AG10803 (cell line): ENCODE measurements around the gene BUD23.

ENCODE experiments used
- DNase-seq: peaks from one replicate; pipeline ENCODE4 v3.0.0; 2010; ENCODE audit warnings: low read depth
- H3K4me3 ChIP-seq: 2 replicates; pipeline ENCODE4 v1.5.1; 2011; ENCODE audit warnings: mild to moderate bottlenecking, low read length, control low read depth
- TF ChIP-seq, protein P1 (sequence below): conservative IDR thresholded peaks from 2 replicates; pipeline ENCODE4 v1.5.1; 2011; ENCODE audit warnings: mild to moderate bottlenecking, low read length, control low read depth, inconsistent platforms

BUD23 gene

DNA sequence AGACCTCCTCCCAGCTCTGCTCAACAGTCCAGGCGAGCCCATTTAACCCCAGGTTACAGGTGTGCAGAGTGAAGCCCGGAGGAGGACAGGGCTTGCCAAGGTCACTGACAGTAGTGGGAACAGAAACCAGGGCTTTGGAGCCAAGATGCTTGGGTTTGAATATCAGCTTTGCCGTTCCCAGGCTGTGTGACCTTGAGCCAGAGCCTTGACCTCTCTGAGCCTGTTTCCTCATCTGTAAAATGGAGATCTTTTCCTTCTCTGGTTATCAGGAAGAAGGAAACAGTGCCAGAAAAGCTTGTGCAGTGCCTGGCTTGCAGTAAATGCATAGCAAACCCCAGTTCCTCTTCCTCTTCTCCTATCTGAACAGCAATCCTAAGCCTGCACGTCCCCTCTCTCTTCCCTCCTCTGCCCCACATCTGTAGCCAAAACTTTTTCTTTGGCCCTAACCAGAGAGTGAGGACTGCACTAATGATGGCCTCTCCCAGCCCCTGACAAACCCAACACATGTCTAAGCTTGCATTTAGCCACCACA, 37.7 kb upstream of the BUD23 start:
- TF ChIP-seq, protein P1, sequence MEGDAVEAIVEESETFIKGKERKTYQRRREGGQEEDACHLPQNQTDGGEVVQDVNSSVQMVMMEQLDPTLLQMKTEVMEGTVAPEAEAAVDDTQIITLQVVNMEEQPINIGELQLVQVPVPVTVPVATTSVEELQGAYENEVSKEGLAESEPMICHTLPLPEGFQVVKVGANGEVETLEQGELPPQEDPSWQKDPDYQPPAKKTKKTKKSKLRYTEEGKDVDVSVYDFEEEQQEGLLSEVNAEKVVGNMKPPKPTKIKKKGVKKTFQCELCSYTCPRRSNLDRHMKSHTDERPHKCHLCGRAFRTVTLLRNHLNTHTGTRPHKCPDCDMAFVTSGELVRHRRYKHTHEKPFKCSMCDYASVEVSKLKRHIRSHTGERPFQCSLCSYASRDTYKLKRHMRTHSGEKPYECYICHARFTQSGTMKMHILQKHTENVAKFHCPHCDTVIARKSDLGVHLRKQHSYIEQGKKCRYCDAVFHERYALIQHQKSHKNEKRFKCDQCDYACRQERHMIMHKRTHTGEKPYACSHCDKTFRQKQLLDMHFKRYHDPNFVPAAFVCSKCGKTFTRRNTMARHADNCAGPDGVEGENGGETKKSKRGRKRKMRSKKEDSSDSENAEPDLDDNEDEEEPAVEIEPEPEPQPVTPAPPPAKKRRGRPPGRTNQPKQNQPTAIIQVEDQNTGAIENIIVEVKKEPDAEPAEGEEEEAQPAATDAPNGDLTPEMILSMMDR, result no peak
- H3K4me3 ChIP-seq, result no peak overlapping the region
- no peak for DNase-seq

DNA sequence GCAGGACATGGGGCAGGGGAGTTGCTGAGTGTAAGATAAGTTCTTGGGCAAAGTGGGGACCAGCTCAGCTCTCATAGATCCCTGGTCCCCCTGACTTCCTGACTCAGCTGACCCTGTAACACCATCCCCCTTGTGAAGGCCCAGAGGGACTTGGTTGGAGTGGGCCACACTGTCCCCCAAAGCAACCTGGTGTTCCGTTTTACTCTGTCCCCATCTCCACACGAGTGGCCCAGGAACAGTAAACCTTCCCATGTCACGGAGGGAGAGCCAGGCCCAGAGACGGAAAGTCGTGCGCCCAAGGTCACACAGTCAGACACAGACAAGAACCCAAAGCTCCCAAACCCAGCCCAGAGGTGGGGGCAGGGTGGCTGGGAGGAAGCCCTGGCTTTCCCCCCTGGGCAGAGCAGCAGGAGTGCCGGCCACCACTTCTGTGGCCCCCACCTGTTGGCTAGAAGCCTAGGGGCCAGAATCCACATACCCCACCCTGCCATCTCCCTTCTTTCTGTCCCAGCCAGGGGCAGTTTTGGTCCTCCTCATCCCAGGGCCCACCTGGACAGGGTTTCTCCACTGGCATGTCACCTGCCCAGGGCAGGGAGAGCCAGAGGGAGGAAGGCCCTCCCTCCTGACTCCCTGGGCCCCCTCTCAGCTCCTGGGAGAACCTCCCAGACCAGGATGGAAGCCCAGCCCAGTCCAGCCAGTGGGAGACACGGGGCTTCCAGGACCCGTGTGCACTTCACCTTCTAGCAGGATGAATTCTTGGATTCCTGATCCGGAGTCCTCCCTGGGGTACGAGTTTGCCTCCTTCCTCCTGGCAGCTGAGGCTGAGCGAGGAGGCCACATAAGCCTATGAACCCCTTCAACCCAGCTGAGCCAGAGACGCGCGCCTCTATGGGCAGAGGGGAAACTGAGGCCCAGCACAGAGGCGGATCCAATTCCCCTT, 36.3 kb upstream of the BUD23 start:
- DNase-seq, result no peak
- H3K4me3 ChIP-seq, result no peak overlapping the region
- TF ChIP-seq, protein P1, result no peak

DNA sequence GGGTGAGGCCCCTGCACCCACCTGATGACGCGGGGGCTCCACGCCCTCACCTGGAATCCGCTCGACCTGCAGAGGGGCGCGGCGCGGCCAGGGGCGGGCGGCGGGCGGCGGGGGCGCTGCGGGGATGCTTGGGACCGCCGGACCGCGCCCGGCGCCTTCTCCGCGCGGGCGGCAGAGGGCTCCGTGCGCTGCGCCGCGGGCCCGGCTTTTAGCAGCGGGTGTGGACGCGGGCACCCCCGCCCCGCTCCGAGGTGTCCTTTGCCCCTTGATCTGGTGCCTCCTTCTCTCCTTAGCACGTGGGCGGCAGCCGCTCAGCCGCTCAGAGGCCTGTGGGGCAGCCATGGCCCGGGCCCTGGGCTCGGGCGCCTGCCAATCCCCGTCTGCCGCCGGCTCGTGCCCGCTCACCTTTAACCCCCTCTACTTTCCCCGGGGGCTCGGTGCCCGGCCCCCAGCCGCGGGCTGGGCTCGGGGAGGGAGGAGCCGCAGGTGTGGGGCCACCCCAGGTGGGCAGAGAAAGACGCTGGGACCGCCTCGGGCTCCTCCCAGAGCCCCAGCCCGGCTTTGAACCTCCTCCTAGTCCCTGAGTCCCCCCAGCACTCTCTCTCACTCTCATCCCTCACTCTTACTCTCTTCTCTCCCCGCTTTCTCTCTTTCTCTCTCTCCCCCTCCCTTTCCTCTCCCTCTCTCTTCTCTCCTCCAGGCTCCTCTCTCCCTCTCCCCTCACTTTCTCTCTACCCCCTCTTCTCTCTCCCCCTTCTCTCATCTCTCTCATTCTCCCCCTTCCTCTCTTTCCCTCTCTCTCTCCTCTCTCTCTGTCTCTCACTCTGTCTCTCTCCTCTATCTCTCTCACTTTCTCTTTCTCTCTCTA, 35.4 kb upstream of the BUD23 start:
- no peak overlapping the region for H3K4me3 ChIP-seq
- TF ChIP-seq, protein P1, result no peak
- DNase-seq, result no peak

DNA sequence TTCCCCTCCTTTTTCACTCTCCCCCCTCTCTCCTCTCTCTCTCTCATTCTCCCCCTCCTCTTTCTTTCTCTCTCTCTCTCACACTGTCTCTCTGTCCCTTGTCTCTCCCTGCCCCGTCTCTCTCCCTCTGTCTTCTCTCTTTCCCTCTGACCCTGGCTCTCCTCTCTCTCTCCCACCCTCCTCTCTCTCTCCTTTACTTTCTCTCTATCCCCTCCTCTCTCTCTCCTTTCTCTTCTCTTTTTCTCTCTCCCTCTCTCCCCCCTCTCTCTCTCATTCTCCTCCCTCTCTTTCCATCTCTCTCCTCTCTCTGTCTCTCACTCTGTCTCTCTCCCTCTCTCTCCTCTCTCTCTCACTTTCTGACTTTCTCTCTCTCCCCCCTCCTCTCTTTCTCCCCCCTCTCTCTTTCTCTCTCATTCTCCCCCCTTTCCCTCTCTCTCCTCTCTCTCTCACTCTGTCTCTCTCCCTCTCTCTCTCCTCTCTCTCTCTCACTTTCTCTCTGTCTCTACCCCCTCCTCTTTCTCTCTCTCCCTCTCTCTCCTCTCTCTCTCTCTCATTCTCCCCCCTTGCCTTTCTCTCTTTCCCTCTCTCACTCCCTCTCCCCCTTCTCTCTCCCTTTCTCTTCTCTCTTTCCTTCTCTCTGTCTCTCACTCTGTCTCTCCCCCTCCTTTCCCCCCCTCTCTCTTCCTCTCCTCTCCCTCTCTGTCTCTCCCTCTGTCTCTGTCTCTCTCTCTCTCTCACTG, 34.6 kb upstream of the BUD23 start:
- H3K4me3 ChIP-seq, result no peak overlapping the region
- DNase-seq, result no peak
- TF ChIP-seq, protein P1, result no peak

DNA sequence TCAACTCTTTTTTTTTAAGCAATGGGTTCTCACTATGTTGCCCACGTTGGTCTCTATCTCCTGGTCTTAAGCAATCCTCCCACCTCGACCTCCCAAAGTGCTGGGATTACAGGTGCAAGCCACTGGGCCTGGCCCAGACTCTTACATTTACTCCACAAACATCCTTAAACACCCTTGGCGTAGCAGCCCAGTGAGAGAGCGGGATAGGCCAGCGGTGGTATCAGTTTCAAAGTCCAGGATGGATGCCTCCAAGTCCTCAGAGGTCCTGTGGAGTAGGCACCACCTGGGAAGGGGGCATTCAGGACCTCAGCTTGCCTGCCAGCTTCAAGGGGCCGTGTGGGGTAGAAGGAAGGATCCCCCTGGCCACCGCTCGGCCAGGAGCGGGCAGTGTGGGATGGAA, 33.8 kb upstream of the BUD23 start:
- H3K4me3 ChIP-seq, result no peak overlapping the region
- DNase-seq, result no peak

DNA sequence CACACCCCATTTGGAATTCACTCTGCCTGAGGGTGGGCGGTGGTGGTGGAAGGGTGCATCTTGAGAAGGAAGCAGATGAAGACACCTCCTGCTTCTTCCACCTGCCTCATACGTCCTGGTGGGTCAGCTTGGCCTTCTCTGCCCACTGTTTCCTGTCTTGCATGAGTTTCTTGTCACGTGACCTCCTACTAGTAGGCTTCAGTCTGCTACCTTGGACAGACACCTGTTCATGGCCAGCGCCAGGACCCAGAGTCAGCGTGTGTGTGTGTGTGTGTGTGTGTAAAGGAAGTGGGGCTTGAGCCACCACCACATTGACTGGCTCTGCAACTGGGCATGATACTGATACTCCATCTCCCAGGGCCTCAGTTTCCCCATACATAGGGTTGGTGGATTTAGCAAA, 32.9 kb upstream of the BUD23 start:
- TF ChIP-seq, protein P1, result no peak
- H3K4me3 ChIP-seq, result no peak overlapping the region
- no peak for DNase-seq

More for the DNA sequence above, 33.8 kb upstream of the BUD23 start:
- TF ChIP-seq, protein P1, result no peak
